OCI-LY1 (cell line): ENCODE results near the gene FASN.

Experiments used
- H2AFZ ChIP-seq: fragments of 200-600 bp; sonication (generic), shearing (Covaris generic); 2 replicates; pipeline ENCODE4 v1.6.0; 2014; ENCODE audit warnings: antibody characterized with exemption, mild to moderate bottlenecking, low read length
- H3F3A ChIP-seq: fragments of 200-600 bp; sonication (generic), shearing (Covaris generic); 2 replicates; pipeline ENCODE4 v1.6.0; 2014; ENCODE audit warnings: mild to moderate bottlenecking, antibody characterized with exemption, low read length, moderate library complexity; ENCODE audit not compliant: insufficient read depth
- H3K27ac ChIP-seq: fragments of 200-600 bp; sonication (generic); 2 replicates; pipeline ENCODE4 v1.5.1; 2014; ENCODE audit warnings: low read length, mixed run types, mild to moderate bottlenecking, low read depth; ENCODE audit not compliant: poor library complexity, severe bottlenecking
- H3K27me3 ChIP-seq: fragments of 200-600 bp; sonication (generic); 2 replicates; pipeline ENCODE4 v1.6.0; 2014; ENCODE audit warnings: antibody characterized with exemption, mild to moderate bottlenecking, low read length, moderate library complexity; ENCODE audit not compliant: insufficient read depth
- H3K36me3 ChIP-seq: fragments of 200-600 bp; sonication (generic); 2 replicates; pipeline ENCODE4 v1.6.1; 2014; ENCODE audit warnings: mild to moderate bottlenecking, antibody characterized with exemption, low read length, moderate library complexity, mixed read lengths; ENCODE audit not compliant: insufficient read depth
- H3K4me1 ChIP-seq: fragments of 200-600 bp; sonication (generic); 2 replicates; pipeline ENCODE4 v1.5.1; 2014; ENCODE audit warnings: mild to moderate bottlenecking, low read length, moderate library complexity; ENCODE audit not compliant: insufficient read depth, severe bottlenecking
- H3K4me2 ChIP-seq: fragments of 200-600 bp; sonication (generic), shearing (Covaris generic); 2 replicates; pipeline ENCODE4 v1.6.1; 2014; ENCODE audit warnings: low read length
- H3K4me3 ChIP-seq: fragments of 200-600 bp; sonication (generic); 2 replicates; pipeline ENCODE4 v1.5.1; 2014; ENCODE audit warnings: low read length, low read depth, mild to moderate bottlenecking, mixed read lengths; ENCODE audit not compliant: poor library complexity, severe bottlenecking
- H3K79me2 ChIP-seq: fragments of 200-600 bp; shearing (Covaris generic); 2 replicates; pipeline ENCODE4 v1.6.1; 2016; ENCODE audit warnings: mixed run types, low read length, mixed read lengths; ENCODE audit not compliant: insufficient read depth
- H3K9ac ChIP-seq: fragments of 200-600 bp; sonication (generic), shearing (Covaris generic); 2 replicates; pipeline ENCODE4 v1.6.1; 2014; ENCODE audit warnings: mild to moderate bottlenecking, low read length, mixed read lengths
- H3K9me2 ChIP-seq: fragments of 200-600 bp; sonication (generic), shearing (Covaris generic); 2 replicates; pipeline ENCODE4 v1.6.1; 2014; ENCODE audit warnings: low read depth, mild to moderate bottlenecking, low read length, mixed read lengths
- H3K9me3 ChIP-seq: fragments of 200-600 bp; shearing (Covaris generic); 2 replicates; pipeline ENCODE4 v1.6.1; 2014; ENCODE audit warnings: low read length, mixed read lengths
- H4K20me1 ChIP-seq: fragments of 200-600 bp; sonication (generic), shearing (Covaris generic); 2 replicates; pipeline ENCODE4 v1.6.0; 2016; ENCODE audit warnings: mild to moderate bottlenecking, low read length; ENCODE audit not compliant: insufficient read depth
- EZH2 ChIP-seq: fragments of 200-600 bp; sonication (generic), shearing (Covaris generic); IDR thresholded peaks from 2 replicates; pipeline ENCODE4 v1.8.0; 2017; ENCODE audit warnings: borderline replicate concordance, mixed run types, mild to moderate bottlenecking, antibody characterized with exemption, low read length, moderate library complexity, mixed read lengths
- TF ChIP-seq, protein P1 (sequence below): fragments of 200-600 bp; sonication (generic), shearing (Covaris generic); IDR thresholded peaks from 2 replicates; pipeline ENCODE4 v1.5.1; 2017; ENCODE audit warnings: mild to moderate bottlenecking, antibody characterized with exemption, low read length, moderate library complexity, mixed read lengths

FASN gene

DNA sequence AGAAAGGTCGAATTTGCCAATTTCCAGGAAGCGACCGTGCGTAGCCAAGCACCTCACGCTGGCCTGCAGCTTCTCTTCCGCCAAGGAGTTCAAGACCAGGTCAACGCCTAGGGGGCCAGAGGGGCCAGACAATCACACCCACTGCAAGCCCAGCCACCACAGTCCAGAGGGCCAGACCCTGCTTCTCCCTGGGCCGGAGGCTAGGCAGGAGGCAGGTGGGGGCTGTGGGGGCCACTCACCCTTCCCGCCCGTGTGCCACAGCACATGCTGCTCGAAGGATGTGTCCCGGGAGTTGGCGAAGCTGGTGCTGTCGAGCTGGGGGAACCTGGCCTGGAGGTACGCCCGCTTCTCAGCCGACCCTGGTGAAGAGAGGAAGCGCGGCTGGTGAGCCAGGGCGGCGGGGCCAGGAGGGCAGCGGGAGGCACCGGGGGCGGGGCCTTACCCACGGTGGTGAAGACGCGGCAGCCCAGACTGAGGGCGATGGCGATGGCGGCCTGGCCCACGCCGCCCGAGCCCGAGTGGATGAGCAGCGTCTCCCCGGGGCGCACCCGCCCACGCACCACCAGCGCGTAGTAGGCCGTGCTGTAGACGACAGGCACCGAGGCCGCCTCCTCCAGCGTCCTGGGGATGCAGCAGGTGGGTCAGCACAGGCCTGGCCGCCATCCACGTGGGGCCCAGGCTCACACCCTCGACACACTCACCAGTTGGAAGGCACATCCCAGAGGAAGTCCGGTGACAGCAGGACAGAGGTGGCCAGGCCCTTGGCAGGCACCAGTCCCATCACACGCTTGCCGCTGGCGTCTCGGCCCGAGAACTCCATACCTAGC lies 14.3 kb downstream of the FASN start:
- peaks cover 96% of the 10 kb centered on the region for H3K36me3 ChIP-seq
- no peaks in the 10 kb centered on the region for H3K4me1 ChIP-seq
- TF ChIP-seq EZH2 = no peak
- TF ChIP-seq, protein P1, sequence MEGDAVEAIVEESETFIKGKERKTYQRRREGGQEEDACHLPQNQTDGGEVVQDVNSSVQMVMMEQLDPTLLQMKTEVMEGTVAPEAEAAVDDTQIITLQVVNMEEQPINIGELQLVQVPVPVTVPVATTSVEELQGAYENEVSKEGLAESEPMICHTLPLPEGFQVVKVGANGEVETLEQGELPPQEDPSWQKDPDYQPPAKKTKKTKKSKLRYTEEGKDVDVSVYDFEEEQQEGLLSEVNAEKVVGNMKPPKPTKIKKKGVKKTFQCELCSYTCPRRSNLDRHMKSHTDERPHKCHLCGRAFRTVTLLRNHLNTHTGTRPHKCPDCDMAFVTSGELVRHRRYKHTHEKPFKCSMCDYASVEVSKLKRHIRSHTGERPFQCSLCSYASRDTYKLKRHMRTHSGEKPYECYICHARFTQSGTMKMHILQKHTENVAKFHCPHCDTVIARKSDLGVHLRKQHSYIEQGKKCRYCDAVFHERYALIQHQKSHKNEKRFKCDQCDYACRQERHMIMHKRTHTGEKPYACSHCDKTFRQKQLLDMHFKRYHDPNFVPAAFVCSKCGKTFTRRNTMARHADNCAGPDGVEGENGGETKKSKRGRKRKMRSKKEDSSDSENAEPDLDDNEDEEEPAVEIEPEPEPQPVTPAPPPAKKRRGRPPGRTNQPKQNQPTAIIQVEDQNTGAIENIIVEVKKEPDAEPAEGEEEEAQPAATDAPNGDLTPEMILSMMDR = no peak
- H4K20me1 ChIP-seq = no peaks in the 10 kb centered on the region
- H3K9me2 ChIP-seq = no peaks in the 10 kb centered on the region
- no peak overlapping the region for H3K9ac ChIP-seq
- no peak overlapping the region for H3K27ac ChIP-seq
- no peaks in the 10 kb centered on the region for H3F3A ChIP-seq
- H3K9me3 ChIP-seq = no peaks in the 10 kb centered on the region
- H3K4me2 ChIP-seq = no peak overlapping the region
- no peaks in the 10 kb centered on the region for H3K79me2 ChIP-seq
- no peaks in the 10 kb centered on the region for H3K27me3 ChIP-seq
- no peak overlapping the region for H3K4me3 ChIP-seq
- H2AFZ ChIP-seq = no peak overlapping the region

DNA sequence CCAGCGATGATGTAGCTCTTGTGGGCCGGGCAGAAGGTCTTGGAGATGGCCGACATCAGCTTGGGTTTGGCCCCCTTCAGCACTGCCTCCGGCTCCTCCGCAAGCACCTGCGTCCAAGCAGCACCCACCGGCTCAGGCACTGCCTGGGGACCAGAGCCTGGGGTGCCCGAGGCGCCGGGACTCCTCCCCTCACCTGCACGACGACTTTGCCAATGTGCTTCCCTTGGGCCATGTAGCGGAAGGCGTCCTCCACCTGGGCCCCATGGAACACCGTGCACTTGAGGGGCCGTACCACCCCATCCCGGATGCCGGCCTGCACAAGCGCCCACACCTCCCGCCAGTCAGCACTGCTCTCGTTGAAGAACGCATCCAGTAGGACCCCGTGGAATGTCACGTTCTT lies 15.0 kb downstream of the FASN start:
- Histone ChIP-seq H3K9me2 (no peaks in the 10 kb centered on the region), H4K20me1 (no peaks in the 10 kb centered on the region), H3K4me1 (no peaks in the 10 kb centered on the region), H3K4me3 (no peak overlapping the region), H3K27me3 (no peaks in the 10 kb centered on the region), H3K79me2 (no peaks in the 10 kb centered on the region), H2AFZ (no peak overlapping the region), H3K4me2 (no peak overlapping the region), H3F3A (no peaks in the 10 kb centered on the region), H3K36me3 (peaks cover 96% of the 10 kb centered on the region), H3K27ac (no peak overlapping the region), H3K9me3 (no peaks in the 10 kb centered on the region), H3K9ac (no peak overlapping the region)
- TF ChIP-seq, protein P1 = no peak
- TF ChIP-seq EZH2 = no peak

GRCh38 chr17:82082456-82082855 lies 15.6 kb downstream of the FASN start:
- Histone ChIP-seq H3K27me3 (no peaks in the 10 kb centered on the region), H3K9ac (no peak overlapping the region), H3K79me2 (no peaks in the 10 kb centered on the region), H3F3A (no peaks in the 10 kb centered on the region), H4K20me1 (no peaks in the 10 kb centered on the region), H3K4me1 (no peaks in the 10 kb centered on the region), H3K36me3 (peaks cover 96% of the 10 kb centered on the region), H3K9me2 (no peaks in the 10 kb centered on the region), H2AFZ (no peak overlapping the region), H3K4me3 (no peak overlapping the region), H3K27ac (no peak overlapping the region), H3K4me2 (no peak overlapping the region), H3K9me3 (no peaks in the 10 kb centered on the region)
- TF ChIP-seq EZH2 = no peak
- TF ChIP-seq, protein P1 = no peak
